ENCODE data around the gene TCF4. TPM values are rescaled to one million over a fixed set of nuclear protein-coding genes. Genes with fewer than 3 reads are reported as not detected.

TCF4 gene
- polyA plus RNA-seq, 1 experiment, result 47.3 TPM

- no peak overlapping the region for H3K27ac ChIP-seq (ENCODE audit: low read depth, low read length)
- H3K27me3 ChIP-seq (ENCODE audit: control insufficient read depth, insufficient read depth, low read length), result no peaks in the 10 kb centered on the region
- DNase-seq (ENCODE audit: low read depth, low spot score), result no peak
- no peak for TF ChIP-seq CTCF (IDR thresholded peaks at IDR 0.05; ENCODE audit: low read depth, low read length)
- ChIA-PET CTCF (no interaction called here), POLR2A (no interaction called here)
- H3K4me3 ChIP-seq (ENCODE audit: low read depth, low read length), result no peak overlapping the region
- H3K9me3 ChIP-seq (ENCODE audit: control insufficient read depth, insufficient read depth, low read length), result no peaks in the 10 kb centered on the region
These were observed 46.4 kb downstream of the TCF4 start for GRCh38 chr18:55541571-55541970.

- ChIA-PET CTCF (no interaction called here), POLR2A (no interaction called here)
- DNase-seq (ENCODE audit: low read depth, low spot score), result no peak
- H3K27me3 ChIP-seq (ENCODE audit: control insufficient read depth, insufficient read depth, low read length), result no peaks in the 10 kb centered on the region
- no peak for TF ChIP-seq CTCF (IDR thresholded peaks at IDR 0.05; ENCODE audit: low read depth, low read length)
- no peak overlapping the region for H3K4me3 ChIP-seq (ENCODE audit: low read depth, low read length)
- no peak overlapping the region for H3K27ac ChIP-seq (ENCODE audit: low read depth, low read length)
- H3K9me3 ChIP-seq (ENCODE audit: control insufficient read depth, insufficient read depth, low read length), result no peaks in the 10 kb centered on the region
These were observed 48.8 kb downstream of the TCF4 start for GRCh38 chr18:55539240-55539639.

- Histone ChIP-seq H3K4me3 (ENCODE audit: low read depth, low read length) (no peak overlapping the region), H3K27me3 (ENCODE audit: control insufficient read depth, insufficient read depth, low read length) (no peaks in the 10 kb centered on the region), H3K9me3 (ENCODE audit: control insufficient read depth, insufficient read depth, low read length) (no peaks in the 10 kb centered on the region), H3K27ac (ENCODE audit: low read depth, low read length) (no peak overlapping the region)
- POLR2A ChIA-PET, result no interaction called here
- CTCF ChIA-PET, result no interaction called here
- DNase-seq (ENCODE audit: low read depth, low spot score), result no peak
- TF ChIP-seq CTCF (IDR thresholded peaks at IDR 0.05; ENCODE audit: low read depth, low read length), result no peak
These were observed 53.0 kb downstream of the TCF4 start for GRCh38 chr18:55534996-55535395.

GRCh38 chr18:55534547-55534946, 53.4 kb downstream of the TCF4 start:
- Histone ChIP-seq H3K4me3 (ENCODE audit: low read depth, low read length) (no peak overlapping the region), H3K27me3 (ENCODE audit: control insufficient read depth, insufficient read depth, low read length) (no peaks in the 10 kb centered on the region), H3K9me3 (ENCODE audit: control insufficient read depth, insufficient read depth, low read length) (no peaks in the 10 kb centered on the region), H3K27ac (ENCODE audit: low read depth, low read length) (no peak overlapping the region)
- no peak for DNase-seq (ENCODE audit: low read depth, low spot score)
- ChIA-PET CTCF (no interaction called here), POLR2A (no interaction called here)
- TF ChIP-seq CTCF (IDR thresholded peaks at IDR 0.05; ENCODE audit: low read depth, low read length), result no peak

- no peak for TF ChIP-seq CTCF (IDR thresholded peaks at IDR 0.05; ENCODE audit: low read depth, low read length)
- no peak for DNase-seq (ENCODE audit: low read depth, low spot score)
- Histone ChIP-seq H3K4me3 (ENCODE audit: low read depth, low read length) (no peak overlapping the region), H3K9me3 (ENCODE audit: control insufficient read depth, insufficient read depth, low read length) (no peaks in the 10 kb centered on the region), H3K27me3 (ENCODE audit: control insufficient read depth, insufficient read depth, low read length) (no peaks in the 10 kb centered on the region), H3K27ac (ENCODE audit: low read depth, low read length) (no peak overlapping the region)
- ChIA-PET POLR2A (no interaction called here), CTCF (no interaction called here)
These were observed 57.8 kb downstream of the TCF4 start for GRCh38 chr18:55530166-55530565.

Data from AG04450 (cell line).